ENCODE results near the gene PLEKHA3.

- TF ChIP-seq POLR2A (IDR thresholded peaks at IDR 0.05; ENCODE audit: low read depth, low read length): peak; percentile 84
- TF ChIP-seq TAF1 (IDR thresholded peaks at IDR 0.05; ENCODE audit: borderline replicate concordance, low read depth, low read length): peak; percentile 72; the same call in 1 of the 2 replicates
Measured at GRCh38 chr2:178522950-178523595, 42.8 kb downstream of the PLEKHA3 start.
